GM12878 (cell line): ENCODE measurements around the gene TGM2. TPM values are rescaled to one million over a fixed set of nuclear protein-coding genes. Genes with fewer than 3 reads are reported as not detected.

Source experiments
- ATAC-seq: fragments of 200-7000 bp; cut with Tn5 transposase; 3 replicates; pipeline ENCODE4 v1.9.1; 2020; ENCODE audit warnings: mild to moderate bottlenecking, moderate library complexity
- BruUV-seq: library from RNA; stranded (reverse); fragments of 400-500 nt; replicated peaks from 2 replicates; lab custom pipeline; 2021; lab: Mats Ljungman, UMichigan
- CTCF ChIA-PET: fragments of 300-600 bp; sonication (Branson Sonifier 250); formaldehyde crosslinking; extraction: SDS; loops from one replicate; lab custom pipeline; 2021; ENCODE audit warnings: inconsistent platforms; lab: Yijun Ruan, JAX
- POLR2A ChIA-PET: fragments of 350-600 bp; formaldehyde crosslinking; extraction: SDS; loops from one replicate; lab custom pipeline; 2021; ENCODE audit warnings: inconsistent platforms; lab: Charles Lee
- RAD21 ChIA-PET: fragments of 300-600 bp; sonication (Branson Sonifier 250); formaldehyde crosslinking; loops from one replicate; lab custom pipeline; 2023; ENCODE audit warnings: antibody characterized with exemption; ENCODE audit not compliant: unreplicated experiment; lab: Charles Lee
- SMC1A ChIA-PET: fragments of 300-600 bp; sonication (Branson Sonifier 250); formaldehyde crosslinking; loops from one replicate; lab custom pipeline; 2023; ENCODE audit not compliant: unreplicated experiment, uncharacterized antibody; lab: Charles Lee
- DNase-seq: peaks from one replicate; pipeline ENCODE4 v3.0.0-alpha.2; 2011; ENCODE audit warnings: low read depth, low spot score
- FAIRE-seq: peaks from 3 replicates; lab custom pipeline; 2011; peaks lifted over from hg19 to GRCh38; lab: Jason Lieb, UNC
- H2AFZ ChIP-seq: 2 replicates; pipeline ENCODE4 v1.6.0; 2011; ENCODE audit warnings: low read depth, low read length, control low read depth; ENCODE audit not compliant: control insufficient read depth
- H3K27ac ChIP-seq: 2 replicates; pipeline ENCODE4 v1.5.1; 2011; ENCODE audit warnings: control low read depth; ENCODE audit not compliant: control insufficient read depth, insufficient read depth
- H3K27me3 ChIP-seq, 2 experiments: replicated peaks in 1 of 2; 2 replicates each; pipeline versions ENCODE4 v1.6.0 to v1.6.1; 2011; ENCODE audit warnings: low read length in 1 of 2; ENCODE audit not compliant: control insufficient read depth in 2 of 2, insufficient read depth in 2 of 2
- H3K36me3 ChIP-seq, 2 experiments: 2 replicates each; pipeline ENCODE4 v1.5.1; 2011; ENCODE audit warnings: low read length in 1 of 2; ENCODE audit not compliant: control insufficient read depth in 2 of 2, insufficient read depth in 2 of 2
- H3K4me1 ChIP-seq: 2 replicates; pipeline ENCODE4 v1.6.1; 2011; ENCODE audit warnings: mild to moderate bottlenecking, low read length, moderate library complexity, mixed read lengths; ENCODE audit not compliant: control insufficient read depth, insufficient read depth
- H3K4me2 ChIP-seq: 2 replicates; pipeline ENCODE4 v1.6.0; 2011; ENCODE audit warnings: control low read depth; ENCODE audit not compliant: control insufficient read depth, insufficient read depth
- H3K4me3 ChIP-seq: fragments of 200-600 bp; sonication (generic); 2 replicates; pipeline ENCODE4 v1.5.1; 2016
- H3K79me2 ChIP-seq: 2 replicates; pipeline ENCODE4 v1.6.0; 2011; ENCODE audit warnings: low read length; ENCODE audit not compliant: control insufficient read depth, insufficient read depth
- H3K9ac ChIP-seq: 2 replicates; pipeline ENCODE4 v1.8.0; 2011; ENCODE audit warnings: low read length, control low read depth, mixed read lengths; ENCODE audit not compliant: control insufficient read depth, insufficient read depth
- H3K9me3 ChIP-seq: replicated peaks from 3 replicates; pipeline ENCODE4 v1.5.1; 2011; ENCODE audit warnings: mild to moderate bottlenecking, low read length; ENCODE audit not compliant: control insufficient read depth, insufficient read depth
- H4K20me1 ChIP-seq: 2 replicates; pipeline ENCODE4 v1.6.0; 2011; ENCODE audit not compliant: control insufficient read depth, insufficient read depth
- BACH1 ChIP-seq: fragments of 450-650 bp; IDR thresholded peaks from 2 replicates; pipeline ENCODE4 v1.6.1; 2017; ENCODE audit warnings: mild to moderate bottlenecking, borderline replicate concordance
- BMI1 ChIP-seq: fragments of 450-650 bp; IDR thresholded peaks from 2 replicates; pipeline ENCODE4 v1.6.1; 2016; ENCODE audit warnings: mild to moderate bottlenecking, moderate library complexity, borderline replicate concordance
- GABPA ChIP-seq: IDR thresholded peaks from 2 replicates; pipeline ENCODE4 v1.6.1; 2014; ENCODE audit warnings: antibody characterized with exemption, low read depth, mild to moderate bottlenecking, inconsistent platforms
- IRF4 ChIP-seq: IDR thresholded peaks from 2 replicates; pipeline ENCODE4 v1.6.1; 2011; ENCODE audit warnings: low read depth, low read length
- LARP7 ChIP-seq: fragments of 450-650 bp; IDR thresholded peaks from 2 replicates; pipeline ENCODE4 v1.6.1; 2017; ENCODE audit warnings: mild to moderate bottlenecking
- NFYB ChIP-seq: IDR thresholded peaks from 2 replicates; pipeline ENCODE4 v1.6.1; 2011; ENCODE audit warnings: low read depth, mild to moderate bottlenecking, low read length, improper control_type of control experiment, moderate library complexity; ENCODE audit not compliant: insufficient read depth
- TARDBP ChIP-seq: IDR thresholded peaks from 2 replicates; pipeline ENCODE4 v1.6.1; 2016; ENCODE audit warnings: borderline replicate concordance
- ZBED1 ChIP-seq: IDR thresholded peaks from 2 replicates; pipeline ENCODE4 v1.6.1; 2016; ENCODE audit warnings: borderline replicate concordance
- ZSCAN29 ChIP-seq: fragments of 450-650 bp; IDR thresholded peaks from 2 replicates; pipeline ENCODE4 v1.6.1; 2017; ENCODE audit warnings: mild to moderate bottlenecking, moderate library complexity
- WGBS: methylation state at CpG from one replicate; pipeline ENCODE4 v1.1.6; 2016; ENCODE audit warnings: low lambda C conversion rate; ENCODE audit not compliant: insufficient replicate concordance, insufficient coverage; ENCODE audit errors: missing lambda C conversion rate; 5-methylcytosine and 5-hydroxymethylcytosine counted together
- in situ Hi-C: fragments of 300-500 bp; cut with MboI; formaldehyde crosslinking; loops from 9 replicates; pipeline ENCODE4 v1.14.3; 2018; ENCODE audit warnings: mixed read lengths
- intact Hi-C: fragments of 100-400 bp; cut with micrococcal nuclease; formaldehyde crosslinking; loops from one replicate; pipeline ENCODE4 v1.14.2; 2022; ENCODE audit not compliant: unreplicated experiment
- polyA plus RNA-seq, 11 experiments: library from polyadenylated mRNA; depleted of rRNA in 4 of 11; unstranded in 6 of 11; stranded (reverse) in 5 of 11; fragments of >200 nt; fragmentation: Nextera tagmentation in 4 of 11; fragmentation: Illumina TruSeq in 1 of 11; extraction: Ambion mirVana in 4 of 11; extraction: Trizol in 1 of 11; gene quantifications; 1 replicate in 1 of 11; 2 replicates in 10 of 11; pipeline versions ENCODE4 v1.2.1 to v1.2.3, GENCODE V29; 2011 to 2016; ENCODE audit warnings: inconsistent platforms in 2 of 11, missing spikeins in 2 of 11, low read depth in 1 of 11
- total RNA-seq, 4 experiments: library from RNA; depleted of rRNA in 3 of 4; stranded (reverse); fragments of >200 nt in 3 of 4; fragmentation: Illumina TruSeq in 1 of 4; extraction: Trizol in 1 of 4; gene quantifications; 2 replicates each; pipeline versions ENCODE4 v1.2.1 to v1.2.3, GENCODE V29; 2013 to 2021
- TF ChIP-seq, protein P1 (sequence below): fragments of 450-650 bp; formaldehyde crosslinking; IDR thresholded peaks from 2 replicates; pipeline ENCODE4 v1.4.0; 2020; ENCODE audit warnings: mild to moderate bottlenecking, moderate library complexity
- TF ChIP-seq, protein P2 (sequence below): fragments of 450-650 bp; IDR thresholded peaks from 2 replicates; pipeline ENCODE4 v1.6.1; 2018; ENCODE audit warnings: mild to moderate bottlenecking, low read depth, moderate library complexity; ENCODE audit not compliant: partially characterized antibody

The TGM2 gene
- total and polyA plus RNA-seq, 10 of the 15 experiments (the other 5 are each of a cell fraction or from before 2014, with no cell fraction given): 0.11 to 1.9 (median 0.51) TPM

DNA sequence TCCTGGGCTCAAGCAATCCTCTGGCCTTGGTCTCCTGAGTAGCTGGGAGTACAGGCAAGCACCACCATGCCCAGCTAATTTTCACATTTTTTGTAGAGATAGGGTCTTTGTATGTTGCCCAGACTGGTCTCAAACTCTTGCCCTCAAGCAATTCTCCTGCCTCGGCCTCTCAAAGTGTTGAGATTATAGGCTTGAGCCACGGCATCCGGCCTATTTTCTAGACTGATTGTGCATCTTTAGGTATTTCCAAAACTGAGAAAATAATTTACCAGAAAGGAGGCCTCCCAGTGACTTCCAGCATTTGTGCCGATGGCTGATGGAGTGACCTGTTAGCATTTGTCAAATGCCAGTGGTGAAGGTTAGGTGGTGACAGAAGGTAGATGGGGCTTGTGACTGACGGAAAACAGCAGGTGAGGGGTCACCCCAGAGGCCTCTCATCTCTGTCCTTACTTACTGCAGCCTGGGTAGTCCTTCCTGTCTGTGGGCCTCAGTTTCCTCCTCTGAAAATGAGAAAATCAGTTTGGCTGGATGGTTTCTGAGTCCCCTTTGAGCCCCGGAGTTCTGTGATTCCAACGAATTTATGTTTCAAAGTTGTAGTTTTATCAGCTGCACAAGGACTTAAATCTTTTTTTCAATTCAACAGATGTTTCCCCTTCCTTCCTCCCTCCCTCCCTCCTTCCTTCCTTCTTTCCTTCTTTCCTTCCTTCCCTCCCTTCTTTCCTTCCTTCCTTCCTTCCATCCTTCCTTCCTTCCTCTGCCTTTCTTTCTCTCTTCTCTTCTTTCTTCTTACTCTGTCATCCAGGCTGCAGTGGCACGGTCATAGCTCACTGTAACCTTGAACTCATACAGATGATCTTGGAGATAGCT lies 53.5 kb downstream of the TGM2 start (continued):
- TF ChIP-seq LARP7: no peak

DNA sequence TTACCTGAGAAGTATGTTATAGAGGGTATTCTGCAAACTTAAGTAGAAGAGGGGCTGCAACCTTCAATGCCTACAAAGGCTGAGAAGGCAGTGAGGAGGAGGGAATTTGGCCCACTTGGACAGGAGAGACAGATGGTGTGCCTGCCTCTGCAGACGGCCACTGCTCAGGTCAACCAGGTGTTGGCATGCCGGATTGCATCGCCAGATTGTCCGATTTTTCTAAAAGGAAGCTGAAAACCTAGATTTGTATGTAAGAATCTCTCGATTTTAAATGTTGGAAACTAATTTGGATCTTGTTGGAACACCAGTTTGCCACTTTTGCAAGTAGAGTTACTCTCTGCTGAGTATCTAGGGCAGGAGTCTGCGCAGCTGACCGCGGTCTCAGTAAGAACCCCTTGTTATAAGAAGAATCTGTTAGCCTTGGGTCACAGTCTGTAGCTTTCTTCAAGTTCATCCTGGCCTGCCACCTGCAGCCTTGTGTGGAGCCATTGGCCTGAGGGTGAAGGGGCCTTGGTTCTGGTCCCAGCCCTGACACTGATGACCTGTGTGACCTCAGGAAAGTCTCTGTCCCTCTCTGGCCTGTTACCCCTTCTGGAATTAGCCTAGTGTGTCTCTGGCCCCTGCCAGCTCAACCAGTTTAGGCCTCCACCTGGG lies 54.4 kb downstream of the TGM2 start:
- ChIA-PET SMC1A (interaction anchor here (1.0 to 7.0 kb wide), 4 partner anchors 12 to 53 kb away, joined by 3 to 105 read pairs (median 26); no protein-coding TSS in a partner anchor), CTCF (interaction anchor here (0.6 to 8.4 kb wide), 10 partner anchors 12 to 111 kb away, joined by 3 to 131 read pairs (median 38); no protein-coding TSS in a partner anchor), RAD21 (interaction anchor here (1.4 to 6.9 kb wide), 3 partner anchors 27 to 111 kb away, joined by 5 to 88 read pairs (median 27); no protein-coding TSS in a partner anchor), POLR2A (interaction anchor here (0.6 to 1.6 kb wide), 2 partner anchors 45 to 57 kb away, joined by 3 to 4 read pairs; no protein-coding TSS in a partner anchor)
- Histone ChIP-seq H3K27me3 (no peaks in the 10 kb centered on the region), H2AFZ (no peak overlapping the region), H3K4me2 (no peak overlapping the region), H4K20me1 (no peaks in the 10 kb centered on the region), H3K36me3 (no peaks in the 10 kb centered on the region), H3K9ac (no peak overlapping the region), H3K9me3 (no peaks in the 10 kb centered on the region; the same call in 2 of the 3 replicates), H3K4me1 (0 out of 2 replicates have a peak, but pooled peaks cover 3% of the 10 kb centered on the region), H3K79me2 (no peaks in the 10 kb centered on the region), H3K27ac (no peak overlapping the region), H3K4me3 (no peak overlapping the region)
- intact Hi-C loops (no loop called here), in situ Hi-C loops (no loop called here)
- FAIRE-seq (no peak), DNase-seq (no peak), ATAC-seq (no peak)
- 89% methylated on average over 8 of the region's 8 CpGs for WGBS
- BruUV-seq: no TSS peak
- TF ChIP-seq ZSCAN29 (no peak), TARDBP (no peak), BMI1 (no peak), NFYB (no peak), LARP7 (no peak), ZBED1 (no peak), BACH1 (no peak), IRF4 (no peak), GABPA (no peak)
- TF ChIP-seq, protein P1, sequence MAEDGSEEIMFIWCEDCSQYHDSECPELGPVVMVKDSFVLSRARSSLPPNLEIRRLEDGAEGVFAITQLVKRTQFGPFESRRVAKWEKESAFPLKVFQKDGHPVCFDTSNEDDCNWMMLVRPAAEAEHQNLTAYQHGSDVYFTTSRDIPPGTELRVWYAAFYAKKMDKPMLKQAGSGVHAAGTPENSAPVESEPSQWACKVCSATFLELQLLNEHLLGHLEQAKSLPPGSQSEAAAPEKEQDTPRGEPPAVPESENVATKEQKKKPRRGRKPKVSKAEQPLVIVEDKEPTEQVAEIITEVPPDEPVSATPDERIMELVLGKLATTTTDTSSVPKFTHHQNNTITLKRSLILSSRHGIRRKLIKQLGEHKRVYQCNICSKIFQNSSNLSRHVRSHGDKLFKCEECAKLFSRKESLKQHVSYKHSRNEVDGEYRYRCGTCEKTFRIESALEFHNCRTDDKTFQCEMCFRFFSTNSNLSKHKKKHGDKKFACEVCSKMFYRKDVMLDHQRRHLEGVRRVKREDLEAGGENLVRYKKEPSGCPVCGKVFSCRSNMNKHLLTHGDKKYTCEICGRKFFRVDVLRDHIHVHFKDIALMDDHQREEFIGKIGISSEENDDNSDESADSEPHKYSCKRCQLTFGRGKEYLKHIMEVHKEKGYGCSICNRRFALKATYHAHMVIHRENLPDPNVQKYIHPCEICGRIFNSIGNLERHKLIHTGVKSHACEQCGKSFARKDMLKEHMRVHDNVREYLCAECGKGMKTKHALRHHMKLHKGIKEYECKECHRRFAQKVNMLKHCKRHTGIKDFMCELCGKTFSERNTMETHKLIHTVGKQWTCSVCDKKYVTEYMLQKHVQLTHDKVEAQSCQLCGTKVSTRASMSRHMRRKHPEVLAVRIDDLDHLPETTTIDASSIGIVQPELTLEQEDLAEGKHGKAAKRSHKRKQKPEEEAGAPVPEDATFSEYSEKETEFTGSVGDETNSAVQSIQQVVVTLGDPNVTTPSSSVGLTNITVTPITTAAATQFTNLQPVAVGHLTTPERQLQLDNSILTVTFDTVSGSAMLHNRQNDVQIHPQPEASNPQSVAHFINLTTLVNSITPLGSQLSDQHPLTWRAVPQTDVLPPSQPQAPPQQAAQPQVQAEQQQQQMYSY (CRISPR knock-in tag): no peak
- TF ChIP-seq, protein P2, sequence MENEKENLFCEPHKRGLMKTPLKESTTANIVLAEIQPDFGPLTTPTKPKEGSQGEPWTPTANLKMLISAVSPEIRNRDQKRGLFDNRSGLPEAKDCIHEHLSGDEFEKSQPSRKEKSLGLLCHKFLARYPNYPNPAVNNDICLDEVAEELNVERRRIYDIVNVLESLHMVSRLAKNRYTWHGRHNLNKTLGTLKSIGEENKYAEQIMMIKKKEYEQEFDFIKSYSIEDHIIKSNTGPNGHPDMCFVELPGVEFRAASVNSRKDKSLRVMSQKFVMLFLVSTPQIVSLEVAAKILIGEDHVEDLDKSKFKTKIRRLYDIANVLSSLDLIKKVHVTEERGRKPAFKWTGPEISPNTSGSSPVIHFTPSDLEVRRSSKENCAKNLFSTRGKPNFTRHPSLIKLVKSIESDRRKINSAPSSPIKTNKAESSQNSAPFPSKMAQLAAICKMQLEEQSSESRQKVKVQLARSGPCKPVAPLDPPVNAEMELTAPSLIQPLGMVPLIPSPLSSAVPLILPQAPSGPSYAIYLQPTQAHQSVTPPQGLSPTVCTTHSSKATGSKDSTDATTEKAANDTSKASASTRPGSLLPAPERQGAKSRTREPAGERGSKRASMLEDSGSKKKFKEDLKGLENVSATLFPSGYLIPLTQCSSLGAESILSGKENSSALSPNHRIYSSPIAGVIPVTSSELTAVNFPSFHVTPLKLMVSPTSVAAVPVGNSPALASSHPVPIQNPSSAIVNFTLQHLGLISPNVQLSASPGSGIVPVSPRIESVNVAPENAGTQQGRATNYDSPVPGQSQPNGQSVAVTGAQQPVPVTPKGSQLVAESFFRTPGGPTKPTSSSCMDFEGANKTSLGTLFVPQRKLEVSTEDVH: no peak
